GM12874 (cell line): ENCODE data around the gene MAPK9.

Experiments used
- CTCF ChIP-seq: IDR thresholded peaks from 2 replicates; pipeline ENCODE4 v1.5.1; 2011; ENCODE audit warnings: low read depth, mild to moderate bottlenecking, control low read depth, low read length, moderate library complexity; ENCODE audit not compliant: insufficient read depth

MAPK9 gene

GRCh38 chr5:180323941-180324600 lies 32.2 kb upstream of the MAPK9 start:
- no peak for TF ChIP-seq CTCF

DNA sequence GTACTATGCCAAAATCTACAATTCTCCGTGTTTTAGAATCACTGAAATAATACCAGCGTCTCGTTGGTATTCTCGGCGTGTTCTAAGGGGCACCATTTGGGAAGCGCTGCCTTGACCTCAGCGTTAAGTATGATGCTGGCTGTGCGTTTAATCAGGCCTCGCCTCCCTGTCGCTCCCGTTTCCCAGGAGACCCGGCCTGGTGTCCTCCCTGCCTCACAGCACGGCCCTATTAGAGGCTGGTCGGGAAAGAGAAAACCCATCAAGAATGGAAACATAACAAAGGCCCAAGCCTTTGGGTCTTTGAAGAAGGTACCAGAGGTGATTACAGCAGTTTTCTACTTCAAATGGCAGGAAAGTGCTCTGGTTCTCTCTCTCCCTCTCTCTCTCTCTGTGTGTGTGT lies 31.3 kb upstream of the MAPK9 start:
- TF ChIP-seq CTCF: no peak

- TF ChIP-seq CTCF: no peak
These were observed 26.7 kb upstream of the MAPK9 start for GRCh38 chr5:180318456-180319089.

DNA sequence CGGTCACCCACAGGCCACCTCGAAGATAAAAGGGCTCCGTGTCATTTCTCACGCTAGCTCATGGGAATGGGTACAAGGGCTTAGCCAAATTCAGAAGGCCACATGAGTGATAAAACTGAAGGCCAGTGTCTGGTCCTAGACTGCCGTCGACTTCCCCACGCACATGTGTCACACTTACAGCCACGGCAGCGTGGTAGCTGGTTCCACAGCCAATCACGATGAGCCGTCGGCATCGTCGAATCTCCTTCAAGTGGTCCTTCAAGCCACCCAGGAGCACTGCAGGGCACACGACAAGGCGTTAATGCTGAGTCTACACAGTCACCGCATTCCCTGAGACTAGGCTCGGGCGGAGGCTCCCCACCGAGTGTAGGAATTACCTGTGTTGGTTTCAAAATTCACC lies 24.7 kb upstream of the MAPK9 start:
- TF ChIP-seq CTCF: no peak

GRCh38 chr5:180315762-180316212 lies 23.9 kb upstream of the MAPK9 start:
- TF ChIP-seq CTCF: peak; percentile 96

DNA sequence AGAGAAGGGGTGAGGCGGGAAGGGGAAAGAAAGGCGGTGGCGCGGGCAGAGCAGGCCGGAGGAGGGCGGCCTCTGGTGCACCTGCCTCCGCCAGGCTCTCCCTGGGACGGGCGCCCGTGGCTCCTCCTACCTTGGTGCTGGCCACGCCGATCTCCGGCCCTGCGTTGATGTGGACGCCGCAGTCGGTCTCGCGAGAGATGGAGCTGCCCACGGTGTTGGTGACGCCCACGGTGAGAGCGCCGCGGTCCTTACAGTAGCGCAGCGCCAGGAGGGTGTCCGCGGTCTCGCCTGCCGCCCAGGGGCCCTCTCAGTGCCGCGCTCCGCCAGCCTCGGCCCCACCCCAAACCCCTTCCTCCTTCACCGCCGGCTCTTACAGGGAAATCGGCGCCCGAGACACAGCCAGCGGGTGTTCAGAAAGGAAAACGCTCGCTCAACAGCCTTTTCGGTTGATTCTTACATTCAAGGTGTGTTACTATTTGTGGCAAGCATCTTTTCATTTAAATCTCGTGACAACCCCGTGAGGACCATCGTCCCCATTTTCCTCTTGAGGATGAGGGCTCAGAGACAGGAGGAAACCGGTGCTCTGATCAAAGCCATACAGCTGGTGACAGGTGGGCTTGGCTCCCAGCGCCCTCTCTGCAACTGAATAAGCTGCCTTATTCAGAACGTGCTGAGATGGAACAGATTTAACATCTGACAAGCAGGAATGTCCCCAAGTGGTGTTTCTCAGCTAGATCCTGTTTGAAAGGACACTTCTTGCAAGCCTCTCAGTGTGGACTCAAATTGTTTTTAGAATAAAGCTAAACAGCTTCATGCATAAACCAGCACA lies 22.0 kb upstream of the MAPK9 start:
- no peak for TF ChIP-seq CTCF

GRCh38 chr5:180311216-180311615 lies 19.3 kb upstream of the MAPK9 start:
- no peak for TF ChIP-seq CTCF
